Measurements from ENCODE around the gene NAGA.

The NAGA gene

DNA sequence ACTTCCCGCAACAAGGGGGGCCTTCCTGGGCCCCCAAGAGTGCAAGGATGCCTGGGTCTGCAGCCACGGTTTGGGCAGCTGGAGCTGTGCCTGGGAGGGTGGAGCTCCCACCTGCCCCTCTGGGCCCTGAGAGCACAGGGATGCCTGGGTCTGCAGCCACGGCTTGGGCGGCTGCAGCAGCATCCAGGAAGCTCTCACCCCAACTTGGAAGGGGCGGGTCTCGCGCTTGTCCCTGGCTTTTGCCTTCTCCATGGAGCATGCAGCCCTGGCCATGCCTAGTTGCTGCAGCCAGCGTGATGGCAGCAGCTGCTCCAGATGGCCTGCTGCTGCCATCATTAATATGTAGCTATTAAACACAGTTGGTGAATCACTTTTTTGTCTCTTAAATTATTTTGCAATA is 35.4 kb downstream of the NAGA start:
- no peak for DNase-seq

DNA sequence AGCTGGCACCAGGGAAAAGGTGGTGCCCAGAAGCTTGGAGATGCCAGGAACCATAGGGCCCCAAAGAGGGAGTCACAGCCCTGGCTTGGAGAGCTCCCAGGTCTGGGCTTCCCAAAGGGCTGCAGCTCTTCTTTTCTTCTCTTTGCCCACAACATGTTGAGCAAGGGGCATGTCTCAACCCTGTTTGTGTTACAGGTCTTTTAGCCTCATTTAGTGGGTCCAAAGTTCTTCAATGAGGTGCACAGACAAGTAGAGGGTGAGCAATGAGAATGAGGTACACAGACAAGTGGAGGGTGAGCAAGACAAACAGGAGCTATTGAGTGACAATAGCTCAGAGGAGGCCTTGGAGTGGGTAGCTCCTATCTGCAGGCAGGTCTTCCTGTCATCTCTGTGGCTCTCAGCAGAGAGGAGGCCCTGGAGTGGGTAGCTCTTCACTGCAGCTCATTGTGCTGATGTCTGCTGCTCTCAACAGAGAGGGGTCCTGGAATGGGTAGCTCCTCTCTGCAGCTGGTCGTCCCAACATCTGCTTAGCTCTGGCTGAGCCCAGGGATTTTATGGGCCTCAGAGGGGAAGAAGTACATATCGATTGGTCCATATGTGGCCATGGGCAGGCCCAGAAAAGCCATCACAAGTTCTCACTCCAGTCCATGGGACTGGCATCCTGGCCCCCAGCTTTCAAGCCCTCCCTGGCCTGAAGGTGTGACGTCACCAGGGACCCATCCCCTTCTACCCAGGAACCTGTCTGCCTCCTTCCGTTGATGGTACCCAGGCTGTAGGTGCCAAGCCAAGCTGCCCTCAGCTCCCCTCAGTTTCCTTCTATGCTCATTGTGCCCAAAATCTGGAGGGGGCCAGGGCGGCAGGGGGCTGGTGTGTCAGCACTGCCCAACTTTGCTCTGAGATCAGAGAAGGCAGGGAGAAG is 37.1 kb downstream of the NAGA start:
- no peak for DNase-seq

DNA sequence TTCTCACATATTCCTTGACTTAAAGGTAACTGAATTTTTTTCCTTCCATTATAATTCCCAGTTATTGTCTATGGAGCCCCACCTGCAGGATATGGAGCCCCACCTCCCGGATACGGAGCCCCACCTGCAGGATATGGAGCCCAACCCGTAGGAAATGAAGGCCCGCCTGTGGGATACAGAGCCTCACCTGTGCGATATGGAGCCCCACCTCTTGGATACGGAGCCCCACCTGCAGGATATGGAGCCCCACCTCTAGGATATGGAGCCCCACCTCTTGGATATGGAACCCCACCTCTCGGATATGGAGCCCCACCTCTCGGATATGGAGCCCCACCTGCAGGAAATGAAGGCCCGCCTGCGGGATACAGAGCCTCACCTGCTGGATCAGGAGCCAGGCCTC is 43.9 kb downstream of the NAGA start:
- DNase-seq: no peak

DNA sequence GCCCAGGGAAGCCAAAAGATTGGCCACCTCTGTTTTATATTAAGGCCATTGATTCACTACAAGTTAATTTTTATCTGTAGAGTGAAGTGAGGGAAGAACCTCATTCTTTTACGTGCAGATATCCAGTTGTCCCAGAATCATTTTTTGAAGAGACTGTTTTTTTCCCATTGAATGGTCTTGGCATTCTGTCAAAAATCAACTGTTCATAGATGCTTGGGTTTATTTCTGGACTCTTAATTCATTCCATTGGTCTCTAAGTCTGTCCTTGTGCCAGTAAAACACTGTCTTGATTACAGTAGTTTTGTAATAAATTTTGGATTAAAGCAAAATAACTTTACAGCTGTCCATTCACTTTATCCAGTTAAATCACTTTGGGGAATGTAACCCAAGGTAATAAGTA is 45.2 kb downstream of the NAGA start:
- DNase-seq: no peak

DNA sequence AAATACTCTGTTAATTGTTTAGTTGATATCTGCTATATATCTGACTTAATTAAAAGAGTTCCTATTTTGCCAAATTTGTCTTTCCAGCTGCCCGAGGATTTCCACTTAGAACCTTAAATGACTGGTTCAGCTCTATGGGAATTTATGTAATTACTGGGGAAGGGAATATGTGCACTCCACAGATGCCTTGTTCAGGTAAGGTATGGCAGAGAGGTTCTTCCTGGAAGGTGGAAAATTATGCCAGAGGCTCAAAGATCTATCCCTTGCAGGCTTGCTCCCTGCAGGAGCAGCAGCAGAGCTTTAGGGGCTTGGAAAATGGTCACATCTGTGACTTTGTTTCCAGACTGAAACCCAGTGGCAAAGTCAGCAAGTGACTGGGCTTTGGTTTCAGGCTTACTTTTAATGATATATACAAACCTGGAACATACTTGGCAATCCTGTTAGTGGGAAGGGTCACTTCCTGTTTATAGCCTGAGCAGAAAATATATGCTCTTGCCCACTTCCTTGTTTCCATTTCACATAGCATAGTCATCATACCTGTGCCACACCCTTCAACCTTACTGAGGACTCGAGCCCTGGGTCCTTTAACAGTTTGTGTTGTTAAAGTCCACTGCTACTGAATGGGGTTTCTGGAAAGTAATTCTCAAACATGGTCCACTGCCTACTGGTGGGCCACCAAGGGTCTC is 48.3 kb downstream of the NAGA start:
- no peak for DNase-seq

DNA sequence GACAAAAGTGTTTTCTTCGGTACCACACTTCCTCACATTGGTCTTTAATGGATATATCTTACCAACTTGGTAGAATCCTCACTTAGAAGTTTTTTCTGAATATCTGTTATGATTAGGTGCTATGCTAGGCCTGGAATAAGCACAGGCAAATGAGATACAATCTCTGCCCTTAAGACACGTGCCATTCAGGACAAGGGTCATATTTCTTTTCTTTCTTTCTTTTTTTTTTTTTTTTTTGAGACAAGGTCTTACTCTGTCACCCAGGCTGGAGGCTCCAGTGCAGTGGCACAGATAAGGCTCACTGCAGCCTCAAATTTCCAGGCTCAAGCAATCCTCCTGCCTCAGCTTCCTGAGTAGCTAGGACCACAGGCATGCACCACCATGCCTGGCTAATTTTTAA is 49.0 kb downstream of the NAGA start:
- no peak for DNase-seq

DNA sequence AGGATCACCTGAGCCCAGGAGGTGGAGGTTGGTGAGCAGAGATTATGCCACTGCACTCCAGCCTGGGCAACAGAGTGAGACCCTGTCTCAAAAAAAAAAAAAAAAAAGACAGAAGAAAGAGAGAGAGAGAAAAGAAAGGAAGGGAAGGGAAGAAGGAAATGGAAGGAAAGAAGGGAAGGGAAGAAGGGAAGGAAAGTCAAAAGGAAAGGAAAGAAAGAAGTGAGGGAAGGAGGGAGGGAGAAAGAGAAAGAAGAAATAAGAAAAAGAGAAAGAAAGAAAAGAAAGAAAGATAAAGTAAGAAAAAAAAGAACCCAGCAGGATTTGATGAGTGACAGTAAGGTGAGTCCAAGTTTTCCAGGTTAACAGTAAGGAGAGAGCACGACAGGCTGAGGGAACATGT is 52.4 kb downstream of the NAGA start:
- DNase-seq: no peak

DNA sequence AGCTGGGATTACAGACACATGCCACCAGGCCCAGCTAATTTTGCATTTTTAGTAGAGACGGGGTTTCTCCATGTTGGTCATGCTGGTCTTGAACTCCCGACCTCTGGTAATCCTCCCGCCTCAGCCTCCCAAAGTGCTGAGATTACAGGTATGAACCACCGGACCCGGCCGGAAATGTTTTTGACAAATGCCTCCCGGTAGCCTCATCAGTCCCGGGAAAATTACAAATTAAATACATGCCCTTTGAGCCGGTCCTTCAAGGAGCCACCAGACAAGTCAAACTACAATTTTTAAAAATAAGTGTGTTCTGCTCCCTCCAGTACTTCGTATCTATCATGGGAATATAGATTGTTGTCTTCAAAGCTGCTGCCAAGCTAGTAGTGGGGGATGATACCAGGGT is 54.5 kb downstream of the NAGA start:
- no peak for DNase-seq

DNA sequence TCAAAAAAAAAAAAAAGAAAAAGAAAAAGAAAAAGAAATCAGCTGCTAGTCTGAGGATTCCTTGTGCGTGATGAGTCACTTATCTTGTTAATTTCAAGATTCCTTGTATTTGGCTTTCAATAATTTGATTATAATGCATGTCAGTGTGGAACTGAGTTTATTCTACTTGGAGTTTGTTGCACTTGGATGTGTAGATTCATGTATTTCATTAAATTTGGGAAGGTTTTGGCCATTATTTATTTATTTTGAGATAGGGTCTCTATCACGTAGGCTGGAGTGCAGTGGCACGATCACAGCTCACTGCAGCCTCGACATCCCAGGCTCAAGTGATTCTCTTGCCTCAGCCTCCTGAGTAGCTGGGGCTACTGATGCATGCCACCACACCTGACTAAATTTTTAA is 57.2 kb downstream of the NAGA start:
- DNase-seq: no peak

DNA sequence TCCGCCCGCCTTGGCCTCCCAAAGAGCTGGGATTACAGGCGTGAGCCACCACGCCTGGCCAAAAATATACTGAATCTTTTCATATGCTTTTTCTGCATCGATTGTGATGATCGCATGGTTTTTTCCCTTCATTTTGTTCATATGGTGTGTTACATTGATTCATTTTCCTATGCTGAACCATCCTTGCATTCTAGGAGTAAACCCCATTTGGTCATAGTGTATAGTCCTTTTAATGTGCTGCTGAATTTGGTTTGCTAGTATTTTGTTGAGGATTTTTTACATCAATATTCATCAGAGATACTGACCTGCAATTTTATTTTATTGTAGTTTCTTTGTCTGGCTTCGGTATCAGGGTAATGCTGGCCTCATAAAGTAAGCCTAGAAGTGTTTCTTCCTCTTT is 59.8 kb downstream of the NAGA start:
- DNase-seq: no peak
